Measurements from ENCODE around the gene PAF1. TPM values are rescaled to one million over a fixed set of nuclear protein-coding genes. Genes with fewer than 3 reads are reported as not detected.

The PAF1 gene
- 34.6 TPM for total RNA-seq

DNA sequence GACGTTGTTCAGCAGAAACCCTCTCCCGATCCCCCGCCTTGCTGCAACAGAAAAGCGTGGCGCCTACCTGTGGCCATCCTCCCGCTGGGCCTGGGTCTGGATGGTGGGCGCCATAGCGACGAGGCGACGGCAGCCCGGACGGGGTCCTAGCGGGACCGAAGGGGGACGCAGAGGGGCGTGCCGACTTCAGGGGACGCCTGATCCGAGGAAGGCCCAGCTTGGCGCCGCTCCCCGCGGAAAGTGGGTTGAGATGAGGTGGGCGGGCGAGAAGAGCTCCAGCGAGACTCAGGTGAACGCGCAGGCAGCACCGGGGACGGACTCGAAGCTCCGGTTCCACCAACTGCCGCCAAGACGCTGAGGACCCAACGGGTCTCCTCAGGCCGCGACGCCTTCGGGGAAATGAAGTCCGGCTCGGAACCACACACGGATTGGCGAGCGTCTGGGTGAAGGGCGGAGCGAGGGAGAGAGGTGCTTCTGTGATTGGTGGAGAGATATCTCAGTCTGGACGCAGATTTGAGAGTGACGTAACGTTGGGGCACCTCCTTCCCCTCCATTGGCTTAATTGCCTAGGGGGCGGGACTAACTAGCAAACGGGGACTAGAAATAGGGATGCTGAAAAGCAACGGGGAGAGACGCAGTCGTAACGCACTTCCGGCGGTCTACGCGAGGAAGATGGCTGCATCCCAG, at the start of gene PAF1, which contains the start of gene MED29:
PAF1 (minus strand) TSS at position 356 of the 687 bp plus-strand sequence; CDS start at position 114, 242 bp downstream.
MED29 (plus strand) TSS at position 628 of the 687 bp plus-strand sequence; CDS start at position 673, 45 bp downstream.

DNA sequence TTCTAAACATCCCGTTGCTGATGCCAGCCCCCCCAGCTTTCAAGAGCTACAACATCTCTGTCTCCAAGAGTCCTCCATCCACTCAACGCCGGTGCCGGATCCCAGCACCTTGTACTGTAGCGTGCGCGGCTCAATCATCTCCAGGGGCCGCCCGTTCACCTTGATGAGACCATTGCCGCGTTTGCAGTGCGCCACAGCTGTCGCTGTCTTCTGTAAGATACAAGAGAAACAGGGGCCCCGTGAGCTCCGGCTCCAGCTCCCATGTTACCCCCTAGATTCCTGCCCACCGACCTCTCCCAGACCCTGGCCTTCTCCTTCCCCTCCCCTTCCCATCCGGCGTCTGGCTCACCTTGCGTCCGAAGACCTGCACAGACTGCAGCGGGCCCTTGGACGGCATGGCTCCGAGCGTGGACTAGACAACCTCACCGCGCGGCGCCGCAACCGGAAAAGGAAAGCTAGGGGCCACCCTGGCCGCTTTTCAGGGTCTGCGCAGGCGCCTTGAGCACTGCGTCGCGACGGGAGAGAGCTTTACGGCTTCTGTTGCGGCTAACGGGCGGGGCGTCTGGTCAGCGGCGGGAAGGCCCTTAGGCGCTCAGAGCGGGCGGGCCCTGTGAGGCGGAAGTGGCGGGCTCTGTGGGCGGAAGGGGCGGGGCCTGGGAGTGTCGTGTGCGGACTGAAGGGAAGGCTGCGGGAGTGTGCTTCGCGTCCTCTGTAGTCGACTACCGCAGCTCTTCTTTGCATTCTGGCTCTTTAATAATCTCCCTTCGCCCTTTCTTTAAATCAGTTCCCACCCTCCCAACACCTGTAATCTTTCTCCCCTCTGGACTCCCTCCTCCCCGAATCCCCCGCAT, 44.8 kb upstream of the PAF1 start, which contains the start of gene RPS16:
RPS16 (minus strand) TSS at position 451 of the 851 bp plus-strand sequence; CDS start at position 397, 54 bp downstream.

DNA sequence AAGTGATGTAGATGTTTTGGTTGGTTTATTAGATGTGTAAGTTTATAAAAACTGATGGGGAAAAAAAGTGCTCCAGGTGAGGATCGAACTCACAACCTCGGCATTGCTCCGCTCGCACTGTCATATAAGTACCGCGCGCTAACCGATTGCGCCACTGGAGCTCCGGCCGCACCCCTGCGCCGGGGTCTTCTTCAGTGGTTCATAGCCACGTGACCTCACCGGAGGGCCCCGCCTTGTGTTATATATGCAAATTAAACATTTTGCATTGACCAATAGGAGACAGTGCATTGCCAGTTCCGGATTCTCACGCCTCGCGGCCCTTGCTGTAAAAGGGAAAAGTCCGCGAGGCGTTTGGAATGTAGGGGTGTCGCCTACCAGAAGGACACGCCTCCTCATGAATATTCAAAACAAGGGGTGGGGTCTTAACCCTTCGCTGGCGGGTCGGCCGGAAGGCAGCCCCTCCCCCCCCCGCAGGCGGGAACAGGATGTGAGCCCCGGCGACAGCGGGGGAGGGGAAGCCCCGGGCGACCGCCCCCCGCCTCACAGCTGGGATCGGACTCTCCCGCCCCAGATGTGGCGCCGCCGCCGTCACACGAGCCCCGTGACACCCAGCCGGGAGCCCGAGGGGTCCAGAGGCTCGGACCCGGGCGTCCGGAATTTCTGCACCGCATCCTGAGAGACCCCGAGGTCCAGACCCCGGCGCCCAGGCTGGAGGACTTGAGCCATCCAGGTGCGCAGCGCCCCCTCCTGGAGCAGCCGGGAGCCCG, 21.4 kb upstream of the PAF1 start, which contains the start of gene PLEKHG2:
PLEKHG2 (plus strand) TSS at position 570 of the 767 bp plus-strand sequence. CDS start 1,418 bp downstream, outside the sequence.

DNA sequence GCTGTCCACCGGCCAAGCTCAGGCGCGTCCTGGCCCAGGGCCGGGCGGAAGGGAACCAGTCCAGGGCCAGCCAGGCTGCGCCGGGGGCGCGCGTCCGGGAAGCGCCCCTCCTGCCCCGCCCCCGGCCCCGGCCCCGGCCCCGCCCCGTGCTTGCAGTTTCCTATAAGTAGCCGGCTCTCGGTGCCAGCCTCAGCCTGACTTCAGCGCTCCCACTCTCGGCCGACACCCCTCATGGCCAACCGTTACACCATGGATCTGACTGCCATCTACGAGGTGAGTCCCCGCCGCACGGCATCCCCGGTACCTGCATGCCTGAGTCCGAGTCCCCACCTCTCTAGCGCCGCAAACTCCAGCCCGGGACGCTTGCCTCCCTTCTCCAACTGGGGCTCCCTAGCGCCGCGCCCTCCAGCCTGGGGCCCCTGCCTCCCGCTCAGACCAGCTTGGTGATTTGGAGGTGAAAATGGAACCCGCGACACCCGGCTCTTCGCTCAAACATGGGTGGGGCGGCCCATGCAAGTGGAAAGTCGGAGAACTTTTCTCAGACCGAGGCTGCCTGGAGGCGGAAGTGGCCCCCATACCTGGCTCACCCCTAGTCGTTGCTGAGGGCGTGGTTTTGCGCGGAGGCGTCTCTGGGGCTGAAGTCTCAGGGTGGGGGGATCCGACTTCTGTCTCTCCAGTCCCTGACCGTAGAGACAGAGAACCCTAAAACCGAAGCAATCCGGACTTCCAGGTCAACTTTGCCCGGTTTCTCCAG, 15.9 kb upstream of the PAF1 start, which contains the start of gene ZFP36:
ZFP36 (plus strand) TSS at position 192 of the 754 bp plus-strand sequence; CDS start at position 250, 58 bp downstream.

DNA sequence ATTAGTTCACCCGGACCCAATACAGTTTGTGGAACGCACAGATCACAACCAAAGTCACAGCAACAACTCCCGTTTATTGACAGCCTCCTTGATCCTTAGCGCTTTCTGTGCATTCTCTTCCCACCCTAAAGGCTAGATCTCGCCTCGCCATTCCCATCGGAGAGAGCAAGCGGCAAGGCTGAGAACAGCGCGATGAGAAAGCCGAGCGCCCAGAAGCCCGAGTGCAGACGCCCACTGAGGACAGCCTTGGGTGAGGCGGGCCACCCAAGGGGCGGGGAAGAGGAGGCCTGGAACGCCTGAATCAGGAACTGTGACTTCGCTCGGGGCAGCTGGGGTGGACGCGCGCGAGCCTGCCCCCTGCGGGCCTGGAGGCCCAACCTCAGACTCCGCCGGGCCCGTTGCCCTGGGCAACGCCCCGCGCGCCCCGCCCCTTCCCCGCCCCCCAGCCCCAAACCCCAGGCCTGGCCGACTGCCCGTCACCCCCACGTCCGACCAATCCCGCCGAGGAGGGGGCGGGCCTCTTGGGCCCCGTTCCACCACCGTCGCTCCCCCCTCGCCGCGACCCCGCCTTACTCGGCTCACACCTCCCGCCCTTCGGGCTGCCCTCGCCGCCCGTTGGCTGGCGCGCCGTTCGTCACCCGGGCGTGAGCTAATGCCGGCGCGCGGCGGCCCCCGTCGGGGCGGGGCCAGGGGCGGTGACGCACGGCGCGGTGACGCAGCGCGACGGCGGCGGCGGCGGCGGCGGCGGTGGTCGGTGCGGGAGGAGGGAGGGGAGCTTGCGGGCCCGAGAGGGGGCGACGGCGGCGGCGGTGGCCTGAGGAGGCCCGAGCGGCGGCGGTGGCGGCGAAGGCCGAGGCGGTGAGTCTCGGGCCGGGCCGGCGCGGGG, 48.9 kb downstream of the PAF1 start, which contains the start of gene SAMD4B:
SAMD4B (plus strand) TSS at position 703 of the 886 bp plus-strand sequence. CDS start 14,473 bp downstream, outside the sequence.

Other genes with a start within 250 kb of the PAF1 start
- 20.0 TPM for gene NCCRP1, start 194.1 kb downstream of the PAF1 start, total RNA-seq
- not detected for gene SYCN, start 186.8 kb downstream of the PAF1 start, total RNA-seq
- gene IFNL3, start 146.1 kb downstream of the PAF1 start, total RNA-seq: not detected
- not detected for gene IFNL4, start 142.2 kb downstream of the PAF1 start, total RNA-seq
- gene IFNL2, start 122.7 kb downstream of the PAF1 start, total RNA-seq: not detected
- not detected for gene IFNL1, start 94.7 kb downstream of the PAF1 start, total RNA-seq
- gene LRFN1, start 70.2 kb downstream of the PAF1 start, total RNA-seq: 20.6 TPM
- 7.3 TPM for gene GMFG, start 55.1 kb downstream of the PAF1 start, total RNA-seq
- 81.2 TPM for gene SAMD4B, start 48.7 kb downstream of the PAF1 start, total RNA-seq
- gene MED29, start 272 bp upstream of the PAF1 start, total RNA-seq: 19.4 TPM
- gene ZFP36, start 15.7 kb upstream of the PAF1 start, total RNA-seq: 23.1 TPM
- 34.6 TPM for gene PLEKHG2, start 21.6 kb upstream of the PAF1 start, total RNA-seq
- 77.1 TPM for gene RPS16, start 44.8 kb upstream of the PAF1 start, total RNA-seq
- 76.5 TPM for gene SUPT5H, start 54.5 kb upstream of the PAF1 start, total RNA-seq
- gene TIMM50, start 89.7 kb upstream of the PAF1 start, total RNA-seq: 46.6 TPM
- 9.5 TPM for gene DLL3, start 107.8 kb upstream of the PAF1 start, total RNA-seq
- 1.7 TPM for gene SELENOV, start 124.0 kb upstream of the PAF1 start, total RNA-seq
- gene EID2B, start 141.7 kb upstream of the PAF1 start, total RNA-seq: 14.8 TPM
- gene EID2, start 149.1 kb upstream of the PAF1 start, total RNA-seq: 14.2 TPM
- not detected for gene LGALS13, start 211.4 kb upstream of the PAF1 start, total RNA-seq

Measured in camera-type eye (tissue), 1 donor.